H9 (cell line): Measurements from ENCODE around the gene DPP6. TPM values are rescaled to one million over a fixed set of nuclear protein-coding genes. Genes with fewer than 3 reads are reported as not detected.

ENCODE experiments used
- DNase-seq: peaks from one replicate; pipeline ENCODE4 v3.0.0-alpha.2; 2017
- H2AFZ ChIP-seq: one replicate; pipeline ENCODE4 v1.6.1; 2013; ENCODE audit warnings: mild to moderate bottlenecking, low read length, control low read depth, moderate library complexity
- H2AK5ac ChIP-seq: 2 replicates; pipeline ENCODE4 v1.6.1; 2013; ENCODE audit warnings: low read length, control low read depth, mixed read lengths; ENCODE audit not compliant: insufficient read length
- H2BK120ac ChIP-seq: one replicate; pipeline ENCODE4 v1.6.1; 2013; ENCODE audit warnings: low read depth, mild to moderate bottlenecking, low read length, control low read depth, inconsistent platforms; ENCODE audit not compliant: poor library complexity, severe bottlenecking
- H2BK12ac ChIP-seq: 2 replicates; pipeline ENCODE4 v1.6.1; 2013; ENCODE audit warnings: low read length, control low read depth, mixed read lengths, low read depth; ENCODE audit not compliant: insufficient read length
- H2BK15ac ChIP-seq: 2 replicates; pipeline ENCODE4 v1.6.1; 2013; ENCODE audit warnings: low read depth, low read length, control low read depth
- H2BK20ac ChIP-seq: one replicate; pipeline ENCODE4 v1.6.1; 2013; ENCODE audit warnings: low read depth, mild to moderate bottlenecking, low read length, control low read depth, inconsistent platforms; ENCODE audit not compliant: poor library complexity, severe bottlenecking
- H2BK5ac ChIP-seq: 2 replicates; pipeline ENCODE4 v1.6.1; 2013; ENCODE audit warnings: low read length, control low read depth, mixed read lengths; ENCODE audit not compliant: insufficient read length
- H3K14ac ChIP-seq: 2 replicates; pipeline ENCODE4 v1.6.1; 2013; ENCODE audit warnings: low read length, control low read depth; ENCODE audit not compliant: insufficient read depth
- H3K18ac ChIP-seq: 2 replicates; pipeline ENCODE4 v1.6.1; 2013; ENCODE audit warnings: low read depth, mild to moderate bottlenecking, mixed read lengths, low read length, control low read depth; ENCODE audit not compliant: insufficient read length
- H3K23ac ChIP-seq: 2 replicates; pipeline ENCODE4 v1.6.1; 2013; ENCODE audit warnings: low read length, control low read depth, mixed read lengths, low read depth; ENCODE audit not compliant: insufficient read length
- H3K23me2 ChIP-seq: 2 replicates; pipeline ENCODE4 v1.6.1; 2013; ENCODE audit warnings: low read depth, mild to moderate bottlenecking, mixed read lengths, low read length, control low read depth; ENCODE audit not compliant: insufficient read length, poor library complexity, severe bottlenecking
- H3K27ac ChIP-seq: 2 replicates; pipeline ENCODE4 v1.5.1; 2013; ENCODE audit warnings: low read length, control low read depth, mixed read lengths, low read depth; ENCODE audit not compliant: insufficient read length
- H3K27me3 ChIP-seq: 2 replicates; pipeline ENCODE4 v1.6.1; 2013; ENCODE audit warnings: low read length, control low read depth, inconsistent platforms; ENCODE audit not compliant: insufficient read depth
- H3K4ac ChIP-seq: 2 replicates; pipeline ENCODE4 v1.6.1; 2013; ENCODE audit warnings: low read depth, mild to moderate bottlenecking, control low read depth, inconsistent platforms, low read length, moderate library complexity
- H3K4me1 ChIP-seq: 2 replicates; pipeline ENCODE4 v1.6.1; 2013; ENCODE audit warnings: low read length, control low read depth, inconsistent platforms; ENCODE audit not compliant: insufficient read depth
- H3K4me2 ChIP-seq: 2 replicates; pipeline ENCODE4 v1.6.1; 2013; ENCODE audit warnings: low read length, control low read depth, mixed read lengths; ENCODE audit not compliant: insufficient read length, insufficient read depth
- H3K56ac ChIP-seq: 2 replicates; pipeline ENCODE4 v1.6.1; 2013; ENCODE audit warnings: low read depth, mild to moderate bottlenecking, mixed read lengths, low read length, control low read depth; ENCODE audit not compliant: insufficient read length
- H3K79me1 ChIP-seq: 2 replicates; pipeline ENCODE4 v1.6.1; 2013; ENCODE audit warnings: low read depth, mild to moderate bottlenecking, moderate library complexity, low read length, control low read depth, inconsistent platforms; ENCODE audit not compliant: insufficient read depth, poor library complexity, severe bottlenecking
- H3K79me2 ChIP-seq: 2 replicates; pipeline ENCODE4 v1.6.1; 2013; ENCODE audit warnings: low read length, control low read depth, inconsistent platforms; ENCODE audit not compliant: insufficient read depth
- H3K9ac ChIP-seq: 2 replicates; pipeline ENCODE4 v1.6.1; 2013; ENCODE audit warnings: low read length, control low read depth, mixed read lengths; ENCODE audit not compliant: insufficient read length; ENCODE audit errors: extremely low read depth
- H3K9me3 ChIP-seq: one replicate; pipeline ENCODE4 v1.6.1; 2013; ENCODE audit warnings: low read depth, low read length, inconsistent platforms; ENCODE audit not compliant: control insufficient read depth
- H3T11ph ChIP-seq: one replicate; pipeline ENCODE4 v1.6.1; 2013; ENCODE audit warnings: mild to moderate bottlenecking, low read length, control low read depth, inconsistent platforms
- H4K20me1 ChIP-seq: one replicate; pipeline ENCODE4 v1.6.1; 2013; ENCODE audit not compliant: control insufficient read depth, insufficient read length, insufficient read depth
- H4K5ac ChIP-seq: 2 replicates; pipeline ENCODE4 v1.6.1; 2013; ENCODE audit warnings: low read depth, mild to moderate bottlenecking, mixed read lengths, low read length, control low read depth; ENCODE audit not compliant: insufficient read length
- H4K8ac ChIP-seq: replicated peaks from 2 replicates; pipeline ENCODE4 v1.6.1; 2013; ENCODE audit warnings: low read length, control low read depth, mixed read lengths, low read depth; ENCODE audit not compliant: insufficient read length
- H4K91ac ChIP-seq: 2 replicates; pipeline ENCODE4 v1.6.1; 2013; ENCODE audit warnings: low read depth, mild to moderate bottlenecking, moderate library complexity, mixed read lengths, low read length, control low read depth; ENCODE audit not compliant: insufficient read length
- H3K27ac Mint-ChIP-seq, 3 experiments: 2 replicates in 2 of 3; 3 replicates in 1 of 3; pipeline ENCODE4 v1.8.0; 2020 to 2021; ENCODE audit warnings: mixed read lengths in 3 of 3, mild to moderate bottlenecking in 1 of 3, moderate library complexity in 1 of 3
- H3K27me3 Mint-ChIP-seq: 2 replicates; pipeline ENCODE4 v1.8.0; 2021; ENCODE audit warnings: low read depth, mild to moderate bottlenecking, moderate library complexity, mixed read lengths
- H3K36me3 Mint-ChIP-seq, 3 experiments: 2 replicates in 2 of 3; 3 replicates in 1 of 3; pipeline ENCODE4 v1.8.0; 2020 to 2021; ENCODE audit warnings: low read depth in 3 of 3, mixed read lengths in 3 of 3; ENCODE audit not compliant: insufficient read depth in 1 of 3
- H3K4me1 Mint-ChIP-seq, 2 experiments: 2 replicates each; pipeline ENCODE4 v1.8.0; 2020; ENCODE audit warnings: mixed read lengths in 2 of 2
- H3K4me3 Mint-ChIP-seq, 2 experiments: 2 replicates in 1 of 2; 3 replicates in 1 of 2; pipeline ENCODE4 v1.8.0; 2020 to 2021; ENCODE audit warnings: mild to moderate bottlenecking in 2 of 2, mixed read lengths in 2 of 2, moderate library complexity in 1 of 2
- H3K9me3 Mint-ChIP-seq, 2 experiments: 2 replicates in 1 of 2; 3 replicates in 1 of 2; pipeline ENCODE4 v1.8.0; 2020; ENCODE audit warnings: mild to moderate bottlenecking in 2 of 2, mixed read lengths in 2 of 2, moderate library complexity in 1 of 2
- WGBS: extraction: QIAGEN DNeasy Blood & Tissue Kit; methylation state at CpG from one replicate; pipeline ENCODE4 v1.1.7; 2013; ENCODE audit warnings: missing lambda C conversion rate, low lambda C conversion rate, mixed read lengths; ENCODE audit not compliant: insufficient read length; ENCODE audit errors: extremely low coverage; 5-methylcytosine and 5-hydroxymethylcytosine counted together
- total RNA-seq: library from RNA; stranded (reverse); gene quantifications from 2 replicates; pipeline ENCODE4 v1.2.1, GENCODE V29; 2021
- TF ChIP-seq, protein P1 (sequence below): fragments of 200-600 bp; sonication (generic); conservative IDR thresholded peaks from 3 replicates; pipeline ENCODE4 v1.8.0; 2021; ENCODE audit warnings: antibody characterized with exemption, mild to moderate bottlenecking

Gene DPP6
- total RNA-seq, 1 experiment from 2014 or later, result 4.5 TPM

DNA sequence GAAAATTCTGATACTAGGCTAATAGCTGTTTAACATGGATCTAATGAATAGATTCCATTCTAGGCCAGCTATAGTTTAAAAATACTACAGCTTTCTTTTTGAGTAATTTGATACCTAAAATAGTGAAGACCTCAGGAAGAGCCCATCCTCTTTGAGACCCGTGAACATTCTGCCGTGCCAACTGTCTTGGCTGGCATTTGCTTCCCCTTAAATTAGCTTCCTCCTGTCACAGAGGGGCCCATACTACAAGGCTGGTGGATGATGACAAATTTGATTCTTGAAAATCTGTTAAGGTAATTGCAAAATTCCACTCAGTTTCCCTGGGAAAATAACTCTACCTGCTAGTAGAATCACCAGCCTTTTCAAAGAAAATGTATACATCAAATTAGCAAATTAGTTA, 385.0 kb downstream of the DPP6 start:
- Mint-ChIP-seq H3K27me3 (no peaks in the 10 kb centered on the region), H3K27ac (no peak overlapping the region), H3K4me3 (no peak overlapping the region), H3K9me3 (no peaks in the 10 kb centered on the region), H3K36me3 (no peaks in the 10 kb centered on the region), H3K4me1 (peaks cover under 1% of the 10 kb centered on the region in 2 experiments; a peak in 2 of 4 replicates)
- Histone ChIP-seq H3K79me2 (no peaks in the 10 kb centered on the region), H3K23me2 (no peaks in the 10 kb centered on the region), H2BK5ac (no peak overlapping the region), H4K5ac (no peak overlapping the region), H3K4me2 (no peak overlapping the region), H4K91ac (no peak overlapping the region), H3T11ph (no peak overlapping the region), H2BK120ac (no peak overlapping the region), H3K23ac (no peak overlapping the region), H3K18ac (no peak overlapping the region), H4K8ac (no peak overlapping the region), H2BK15ac (no peak overlapping the region), H3K4ac (no peak overlapping the region), H3K9ac (no peak overlapping the region), H3K79me1 (no peaks in the 10 kb centered on the region), H3K9me3 (no peaks in the 10 kb centered on the region), H2BK20ac (no peak overlapping the region), H2AK5ac (no peak overlapping the region), H2BK12ac (no peak overlapping the region), H2AFZ (no peak overlapping the region), H4K20me1 (no peaks in the 10 kb centered on the region), H3K14ac (no peak overlapping the region), H3K27ac (no peak overlapping the region), H3K56ac (no peak overlapping the region), H3K4me1 (no peaks in the 10 kb centered on the region), H3K27me3 (no peaks in the 10 kb centered on the region)
- no peak for DNase-seq
- no CpG with 5 or more reads among the region's 2 CpGs for WGBS
- TF ChIP-seq, protein P1, sequence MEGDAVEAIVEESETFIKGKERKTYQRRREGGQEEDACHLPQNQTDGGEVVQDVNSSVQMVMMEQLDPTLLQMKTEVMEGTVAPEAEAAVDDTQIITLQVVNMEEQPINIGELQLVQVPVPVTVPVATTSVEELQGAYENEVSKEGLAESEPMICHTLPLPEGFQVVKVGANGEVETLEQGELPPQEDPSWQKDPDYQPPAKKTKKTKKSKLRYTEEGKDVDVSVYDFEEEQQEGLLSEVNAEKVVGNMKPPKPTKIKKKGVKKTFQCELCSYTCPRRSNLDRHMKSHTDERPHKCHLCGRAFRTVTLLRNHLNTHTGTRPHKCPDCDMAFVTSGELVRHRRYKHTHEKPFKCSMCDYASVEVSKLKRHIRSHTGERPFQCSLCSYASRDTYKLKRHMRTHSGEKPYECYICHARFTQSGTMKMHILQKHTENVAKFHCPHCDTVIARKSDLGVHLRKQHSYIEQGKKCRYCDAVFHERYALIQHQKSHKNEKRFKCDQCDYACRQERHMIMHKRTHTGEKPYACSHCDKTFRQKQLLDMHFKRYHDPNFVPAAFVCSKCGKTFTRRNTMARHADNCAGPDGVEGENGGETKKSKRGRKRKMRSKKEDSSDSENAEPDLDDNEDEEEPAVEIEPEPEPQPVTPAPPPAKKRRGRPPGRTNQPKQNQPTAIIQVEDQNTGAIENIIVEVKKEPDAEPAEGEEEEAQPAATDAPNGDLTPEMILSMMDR, result no peak
